ENCODE data around the gene NADSYN1.

NADSYN1 gene

DNA sequence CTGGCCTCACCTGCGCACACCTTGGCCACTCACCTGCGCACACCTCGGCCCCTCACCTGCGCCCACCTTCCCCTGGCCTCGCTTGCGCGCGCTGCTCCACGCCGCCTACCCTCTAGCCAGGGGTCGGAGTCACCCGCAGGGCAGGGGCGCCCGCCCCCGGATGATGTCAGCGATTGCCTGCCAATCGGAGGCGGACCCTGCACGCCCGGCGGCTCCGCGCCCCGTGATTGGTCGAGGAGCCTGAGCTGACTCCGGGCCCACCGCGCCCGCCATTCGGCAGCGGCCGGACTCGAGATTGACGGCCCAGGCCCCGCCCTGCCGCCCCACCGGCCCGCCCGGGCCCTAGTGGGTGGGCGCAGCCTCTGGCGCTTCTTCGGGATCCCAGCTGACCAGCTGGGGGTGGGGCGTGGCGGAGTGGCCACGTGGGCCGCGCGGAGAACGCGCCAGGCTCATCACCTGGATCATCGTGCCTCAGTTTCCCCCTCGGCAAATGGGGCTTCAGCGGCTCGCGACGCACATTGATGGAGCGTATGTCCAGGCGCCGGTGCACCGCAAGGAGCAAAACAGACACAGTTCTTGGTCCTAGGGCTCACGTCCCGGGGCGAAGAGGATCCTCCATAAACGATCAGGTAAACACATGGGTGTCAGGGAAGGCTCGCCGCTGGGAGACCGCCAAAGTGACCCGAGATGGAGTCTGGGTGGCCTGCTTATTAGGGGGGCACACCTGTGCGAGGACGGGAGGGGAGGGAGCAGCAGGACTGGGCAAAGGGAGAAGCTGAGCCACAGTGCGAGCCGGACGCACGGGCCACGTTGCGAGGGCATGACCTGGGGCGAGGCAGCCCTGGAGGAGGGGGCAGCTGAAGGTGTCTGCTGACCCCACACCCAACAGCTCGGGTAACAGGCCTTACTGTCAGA lies 4.5 kb upstream of the NADSYN1 start, which contains the start of gene DHCR7:
DHCR7 (minus strand) TSS at position 137 of the 915 bp plus-strand sequence. CDS start 3,441 bp downstream, outside the sequence.
- Histone ChIP-seq H3K9ac (ENCODE audit: low read length) (peak within 1 kb of the TSS; percentile 69), H3K4me3 (ENCODE audit: low read length) (peak within 1 kb of the TSS; percentile 89), H3K4me1 (ENCODE audit: control insufficient read depth, insufficient read depth, low read length) (no peaks in the 10 kb centered on the region), H3K36me3 (ENCODE audit: control insufficient read depth, insufficient read depth, low read length) (peaks cover 3% of the 10 kb centered on the region), H3K27ac (ENCODE audit: low read depth, low read length) (no peak within 1 kb of the TSS), H3K27me3 (ENCODE audit: control insufficient read depth, insufficient read depth, low read length) (no peaks in the 10 kb centered on the region)

DNA sequence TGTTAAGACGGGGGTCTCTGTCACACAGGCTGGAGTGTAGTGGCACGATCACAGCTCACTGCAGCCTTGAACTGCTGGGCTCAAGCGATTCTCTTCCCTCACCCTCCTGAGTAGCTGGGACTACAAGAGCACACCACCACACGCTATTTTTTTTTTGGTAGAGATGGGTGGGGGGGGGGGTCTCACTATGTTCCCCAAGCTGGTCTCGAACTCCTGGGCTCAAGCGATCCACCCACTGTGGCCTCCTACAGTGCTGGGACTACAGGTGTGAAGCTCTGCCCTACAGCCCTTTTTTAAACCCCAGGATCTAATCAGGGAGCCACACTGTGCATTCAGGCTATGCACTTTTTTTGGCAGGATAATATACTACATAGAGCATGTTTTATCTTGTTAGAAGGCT lies 3.4 kb upstream of the NADSYN1 start:
- Histone ChIP-seq H3K4me3 (ENCODE audit: low read length) (peak overlapping the region; percentile 89), H3K4me1 (ENCODE audit: control insufficient read depth, insufficient read depth, low read length) (peaks cover 3% of the 10 kb centered on the region), H3K36me3 (ENCODE audit: control insufficient read depth, insufficient read depth, low read length) (no peaks in the 10 kb centered on the region), H3K27ac (ENCODE audit: low read depth, low read length) (no peak overlapping the region), H3K27me3 (ENCODE audit: control insufficient read depth, insufficient read depth, low read length) (no peaks in the 10 kb centered on the region), H3K9ac (ENCODE audit: low read length) (no peak overlapping the region)

DNA sequence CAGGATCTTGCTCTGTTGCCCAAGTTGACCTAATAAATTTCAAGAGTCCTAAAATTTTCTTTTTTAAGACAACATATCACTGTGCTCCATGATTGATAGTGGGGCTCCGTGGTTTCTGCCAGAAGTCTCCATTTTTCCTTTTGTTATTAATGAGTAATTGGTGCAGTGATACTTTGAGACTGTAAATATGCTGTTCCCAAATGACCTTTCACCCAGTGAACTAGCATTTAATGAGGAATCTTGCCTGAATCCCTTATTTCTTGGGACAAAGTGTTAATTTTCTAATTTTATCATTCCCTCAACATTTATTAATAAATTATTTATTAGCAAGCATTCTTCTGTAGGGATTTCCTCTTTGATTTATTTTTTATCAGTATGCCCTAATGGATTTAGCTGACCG lies 2.5 kb upstream of the NADSYN1 start:
- peaks cover 3% of the 10 kb centered on the region for H3K36me3 ChIP-seq (ENCODE audit: control insufficient read depth, insufficient read depth, low read length)
- H3K4me3 ChIP-seq (ENCODE audit: low read length), result no peak overlapping the region
- H3K27me3 ChIP-seq (ENCODE audit: control insufficient read depth, insufficient read depth, low read length), result no peaks in the 10 kb centered on the region
- no peak overlapping the region for H3K9ac ChIP-seq (ENCODE audit: low read length)
- H3K27ac ChIP-seq (ENCODE audit: low read depth, low read length), result no peak overlapping the region
- H3K4me1 ChIP-seq (ENCODE audit: control insufficient read depth, insufficient read depth, low read length), result peaks cover 3% of the 10 kb centered on the region

DNA sequence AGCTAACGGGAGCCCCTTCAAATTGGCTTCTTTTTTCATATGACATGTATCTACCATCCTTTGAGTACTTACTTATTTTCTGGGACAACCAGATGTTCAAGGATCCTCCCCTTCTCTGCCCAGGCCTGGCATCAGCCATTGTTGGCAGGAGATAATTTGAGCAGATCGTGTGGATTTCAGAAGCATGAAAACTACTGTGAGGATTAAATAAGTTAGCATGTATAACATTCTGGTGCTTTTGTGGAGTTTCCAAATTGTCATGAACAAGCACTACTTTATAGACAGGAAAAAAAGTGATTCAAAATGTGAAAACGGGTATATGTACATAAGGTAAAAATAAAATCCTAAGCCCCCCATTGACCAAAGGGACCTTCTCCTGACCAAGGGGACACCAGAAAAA lies 2.1 kb upstream of the NADSYN1 start:
- H3K4me1 ChIP-seq (ENCODE audit: control insufficient read depth, insufficient read depth, low read length), result peaks cover 3% of the 10 kb centered on the region

DNA sequence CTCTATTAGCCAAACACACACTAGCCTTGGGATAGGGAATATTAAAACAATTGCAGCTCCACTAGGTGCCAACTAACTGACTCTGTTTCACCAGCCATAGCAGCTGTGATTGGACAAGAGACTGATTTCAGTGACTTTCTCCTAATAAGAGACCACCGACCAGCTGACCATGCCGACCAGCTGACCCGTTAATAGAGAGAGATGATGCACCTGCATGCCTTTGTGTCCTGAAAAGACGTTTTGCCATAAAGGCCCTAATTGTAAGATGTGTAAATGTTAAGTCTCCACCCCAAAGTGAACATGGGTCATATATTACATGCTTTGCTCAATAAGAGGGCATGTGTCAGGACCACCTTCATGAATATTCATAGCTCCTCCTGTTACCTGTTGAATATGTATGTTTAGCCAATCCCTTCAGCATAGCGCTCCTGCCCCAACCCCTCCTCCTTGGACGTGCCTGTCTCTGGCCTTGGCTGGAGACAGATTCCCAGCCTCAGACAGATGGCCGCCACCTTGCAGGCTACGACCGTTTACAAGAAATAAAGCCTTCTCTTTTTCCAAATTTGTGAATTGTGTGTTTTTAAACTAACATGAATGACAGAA lies 1.3 kb upstream of the NADSYN1 start:
- no peak overlapping the region for H3K27ac ChIP-seq (ENCODE audit: low read depth, low read length)
- H3K9ac ChIP-seq (ENCODE audit: low read length), result no peak overlapping the region
- H3K36me3 ChIP-seq (ENCODE audit: control insufficient read depth, insufficient read depth, low read length), result peaks cover 5% of the 10 kb centered on the region
- H3K4me1 ChIP-seq (ENCODE audit: control insufficient read depth, insufficient read depth, low read length), result peaks cover 3% of the 10 kb centered on the region
- peak overlapping the region; percentile 91 for H3K4me3 ChIP-seq (ENCODE audit: low read length)
- no peaks in the 10 kb centered on the region for H3K27me3 ChIP-seq (ENCODE audit: control insufficient read depth, insufficient read depth, low read length)

More for the DNA sequence above, 2.1 kb upstream of the NADSYN1 start:
- Histone ChIP-seq H3K9ac (ENCODE audit: low read length) (no peak overlapping the region), H3K27me3 (ENCODE audit: control insufficient read depth, insufficient read depth, low read length) (no peaks in the 10 kb centered on the region), H3K27ac (ENCODE audit: low read depth, low read length) (no peak overlapping the region), H3K4me3 (ENCODE audit: low read length) (no peak overlapping the region), H3K36me3 (ENCODE audit: control insufficient read depth, insufficient read depth, low read length) (peaks cover 3% of the 10 kb centered on the region)

DNA sequence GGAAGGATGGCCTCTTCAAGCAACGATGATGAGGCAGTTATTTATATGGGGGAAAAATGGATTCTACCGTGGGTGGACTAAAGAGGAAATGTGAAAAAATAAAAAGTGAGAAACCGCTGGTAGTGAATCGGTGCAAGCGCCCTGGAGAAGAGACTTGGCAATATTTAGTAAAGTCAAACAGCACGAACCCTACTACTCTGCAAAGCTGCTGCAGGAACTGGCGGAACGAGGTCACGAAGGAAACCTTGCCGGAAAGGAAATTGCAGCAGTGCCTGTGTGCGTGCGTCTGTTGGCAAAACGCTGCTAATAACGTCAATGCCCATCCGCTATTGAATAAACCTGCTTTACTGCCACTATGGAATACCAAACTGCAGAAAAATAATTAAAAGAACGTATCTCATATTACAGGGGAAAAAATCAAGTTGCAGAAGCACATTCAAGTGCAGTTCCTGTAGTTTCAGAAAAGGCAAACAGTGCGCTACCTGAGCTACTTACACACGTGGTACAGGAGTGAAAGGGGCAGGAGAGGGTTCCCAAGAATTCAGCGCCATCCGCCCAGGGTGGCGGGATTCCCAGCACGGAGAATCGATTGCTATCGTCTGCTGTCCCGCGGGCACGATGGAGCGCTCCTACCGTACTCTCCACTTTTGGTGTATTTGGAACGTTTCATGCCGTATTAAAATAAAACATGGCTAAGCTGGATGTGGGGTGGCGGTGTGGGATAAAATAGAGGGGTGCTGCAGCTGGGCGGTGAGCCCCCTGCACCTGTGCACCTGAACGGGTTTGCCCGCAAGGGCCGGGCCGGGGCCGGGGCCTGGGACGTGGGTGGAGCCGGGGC lies 585 bp upstream of the NADSYN1 start:
- peaks cover 3% of the 10 kb centered on the region for H3K4me1 ChIP-seq (ENCODE audit: control insufficient read depth, insufficient read depth, low read length)
- peak overlapping the region; percentile 64 for H3K9ac ChIP-seq (ENCODE audit: low read length)
- peak overlapping the region; percentile 51 for H3K27ac ChIP-seq (ENCODE audit: low read depth, low read length)
- peaks cover 9% of the 10 kb centered on the region for H3K36me3 ChIP-seq (ENCODE audit: control insufficient read depth, insufficient read depth, low read length)
- peak overlapping the region; percentile 91 for H3K4me3 ChIP-seq (ENCODE audit: low read length)
- H3K27me3 ChIP-seq (ENCODE audit: control insufficient read depth, insufficient read depth, low read length), result no peaks in the 10 kb centered on the region

DNA sequence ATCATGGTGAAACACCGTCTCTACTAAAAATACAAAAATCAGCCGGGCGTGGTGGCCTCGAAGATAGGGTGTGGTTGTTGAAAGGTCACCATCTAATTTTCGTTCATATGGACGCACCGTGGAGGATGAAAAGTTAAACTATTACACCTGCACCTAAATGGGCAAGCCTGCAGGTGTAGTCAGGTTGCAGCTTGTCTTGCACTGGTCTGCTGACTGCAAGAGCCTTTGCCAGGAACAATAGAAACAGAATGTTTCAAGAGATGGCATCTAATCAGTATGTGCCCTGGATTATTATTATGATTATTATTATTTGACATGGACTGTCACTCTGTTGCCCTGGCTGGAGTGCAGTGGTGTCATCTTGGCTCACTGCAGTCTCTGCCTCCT lies 908 bp downstream of the NADSYN1 start:
- H3K36me3 ChIP-seq (ENCODE audit: control insufficient read depth, insufficient read depth, low read length), result peaks cover 21% of the 10 kb centered on the region
- H3K4me1 ChIP-seq (ENCODE audit: control insufficient read depth, insufficient read depth, low read length), result peaks cover 3% of the 10 kb centered on the region
- no peak overlapping the region for H3K27ac ChIP-seq (ENCODE audit: low read depth, low read length)
- H3K9ac ChIP-seq (ENCODE audit: low read length), result no peak overlapping the region
- H3K4me3 ChIP-seq (ENCODE audit: low read length), result peak overlapping the region; percentile 88
- no peaks in the 10 kb centered on the region for H3K27me3 ChIP-seq (ENCODE audit: control insufficient read depth, insufficient read depth, low read length)

DNA sequence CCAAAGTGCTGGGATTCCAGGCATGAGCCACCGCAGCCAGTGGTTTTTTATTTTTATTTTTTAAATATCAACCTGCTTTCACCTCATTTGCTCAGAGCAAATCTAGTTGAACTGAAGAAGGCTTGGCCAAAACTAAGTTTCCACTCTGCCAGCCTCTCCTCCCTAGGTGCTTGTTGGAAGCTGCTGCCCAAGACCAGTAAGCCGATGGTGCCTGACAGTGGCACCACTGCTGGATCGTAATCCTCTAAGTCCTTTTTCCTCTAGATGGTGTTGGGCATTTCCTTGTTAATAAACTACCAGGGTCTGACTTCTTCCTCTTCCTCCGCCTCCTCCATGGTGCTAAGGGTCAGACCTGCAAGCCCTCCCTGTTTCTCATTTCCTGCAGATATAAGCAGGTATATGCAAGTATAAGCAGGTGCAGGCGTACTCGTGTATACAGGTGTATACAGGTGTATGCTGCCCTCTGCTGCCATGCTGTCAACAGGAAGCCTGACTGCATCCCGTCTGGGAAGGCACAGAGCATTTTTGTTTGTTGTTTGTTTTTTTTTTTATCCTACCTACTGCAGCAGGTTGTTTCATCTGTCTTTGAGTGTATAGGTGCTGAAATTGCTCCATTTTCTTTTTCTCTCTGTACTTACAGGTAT lies 1.6 kb downstream of the NADSYN1 start:
- H3K4me1 ChIP-seq (ENCODE audit: control insufficient read depth, insufficient read depth, low read length), result peaks cover 3% of the 10 kb centered on the region
- no peak overlapping the region for H3K27ac ChIP-seq (ENCODE audit: low read depth, low read length)
- H3K9ac ChIP-seq (ENCODE audit: low read length), result no peak overlapping the region
- H3K36me3 ChIP-seq (ENCODE audit: control insufficient read depth, insufficient read depth, low read length), result peaks cover 28% of the 10 kb centered on the region
- H3K4me3 ChIP-seq (ENCODE audit: low read length), result no peak overlapping the region
- no peaks in the 10 kb centered on the region for H3K27me3 ChIP-seq (ENCODE audit: control insufficient read depth, insufficient read depth, low read length)

DNA sequence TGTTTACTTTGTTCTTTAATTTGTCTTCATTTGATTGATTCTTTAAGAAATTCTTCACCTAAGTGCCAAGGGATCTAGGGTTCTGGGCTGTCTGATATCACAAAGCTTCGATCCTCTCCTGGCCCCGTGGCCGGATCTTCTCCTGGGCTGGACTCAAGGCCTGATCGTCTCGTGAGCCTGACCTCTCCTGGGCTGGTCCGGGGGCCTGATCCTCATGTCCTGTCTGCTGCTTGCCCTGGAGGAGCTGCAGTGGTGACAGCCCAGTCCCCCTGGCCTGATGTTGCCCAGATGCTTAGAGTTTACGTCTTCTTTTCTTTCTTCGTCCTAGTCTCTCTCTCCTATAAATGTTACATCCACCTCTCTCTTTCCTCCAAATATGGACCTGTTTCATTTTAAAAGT lies 3.3 kb downstream of the NADSYN1 start:
- Histone ChIP-seq H3K36me3 (ENCODE audit: control insufficient read depth, insufficient read depth, low read length) (peaks cover 28% of the 10 kb centered on the region), H3K4me1 (ENCODE audit: control insufficient read depth, insufficient read depth, low read length) (peaks cover 3% of the 10 kb centered on the region), H3K27me3 (ENCODE audit: control insufficient read depth, insufficient read depth, low read length) (no peaks in the 10 kb centered on the region), H3K4me3 (ENCODE audit: low read length) (no peak overlapping the region), H3K9ac (ENCODE audit: low read length) (no peak overlapping the region), H3K27ac (ENCODE audit: low read depth, low read length) (no peak overlapping the region)

DNA sequence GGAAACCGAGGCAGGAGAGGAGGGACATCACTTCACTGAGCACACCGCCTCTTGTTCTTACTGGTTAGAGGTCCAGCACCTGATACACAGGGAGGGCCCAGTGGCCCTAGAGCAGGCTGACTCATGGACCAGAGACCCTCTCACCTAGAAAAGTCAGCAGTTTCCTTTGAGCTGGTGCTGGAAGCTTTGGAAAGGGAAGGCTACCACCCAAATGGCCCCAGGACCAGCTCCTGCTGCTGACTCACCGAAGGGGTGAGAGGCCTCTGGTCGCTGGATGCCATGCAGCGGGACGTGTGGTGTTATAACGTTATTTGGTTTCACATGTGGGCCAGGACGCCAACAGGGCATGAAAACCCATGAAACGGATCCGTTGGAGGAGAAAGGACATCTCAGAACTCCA lies 3.8 kb downstream of the NADSYN1 start:
- peaks cover 28% of the 10 kb centered on the region for H3K36me3 ChIP-seq (ENCODE audit: control insufficient read depth, insufficient read depth, low read length)

DNA sequence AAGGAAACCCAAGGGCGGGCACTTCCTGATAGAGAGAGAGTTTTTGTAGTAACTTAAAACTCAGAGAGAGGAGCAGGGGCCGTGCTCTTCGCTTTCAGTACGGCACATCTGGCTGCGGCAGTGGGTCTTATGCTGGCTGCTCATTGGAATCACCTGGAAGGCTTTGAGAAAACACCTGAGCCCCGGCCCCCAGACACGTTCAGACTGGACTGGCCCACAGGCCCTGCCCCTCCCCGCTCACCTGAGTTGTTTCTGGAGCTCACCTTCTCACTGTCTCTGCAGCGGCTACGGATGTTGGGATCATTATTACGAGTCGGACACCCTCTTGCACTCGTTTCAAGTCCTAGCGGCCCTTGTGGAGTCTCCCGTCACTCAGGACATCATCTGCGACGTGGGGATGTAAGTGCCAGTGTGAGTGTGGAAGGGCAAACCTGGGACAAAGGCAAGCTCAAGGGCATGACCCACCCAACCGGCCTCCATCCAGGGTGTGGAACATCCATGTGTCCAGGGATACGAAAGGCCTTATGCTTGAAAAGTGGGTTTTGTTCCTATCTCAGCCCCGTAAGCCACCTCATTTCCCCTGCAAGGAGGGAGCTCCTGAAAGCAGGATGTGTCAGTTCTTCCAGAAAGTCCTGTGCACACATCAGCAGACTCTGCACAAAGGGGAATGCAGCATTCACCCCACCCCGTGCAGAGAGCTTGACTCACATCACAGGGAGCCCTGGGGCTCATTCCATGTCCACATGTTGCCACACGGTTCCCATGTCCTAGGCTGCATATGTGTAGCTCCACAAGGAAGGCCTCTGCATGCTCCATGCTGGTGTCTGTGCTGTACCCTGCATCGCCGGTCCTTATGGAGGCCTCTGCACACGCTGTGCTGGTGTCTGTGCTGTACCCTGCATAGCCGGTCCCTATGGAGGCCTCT lies 5.4 kb downstream of the NADSYN1 start:
- no peak overlapping the region for H3K9ac ChIP-seq (ENCODE audit: low read length)
- H3K27me3 ChIP-seq (ENCODE audit: control insufficient read depth, insufficient read depth, low read length), result no peaks in the 10 kb centered on the region
- no peak overlapping the region for H3K27ac ChIP-seq (ENCODE audit: low read depth, low read length)
- H3K36me3 ChIP-seq (ENCODE audit: control insufficient read depth, insufficient read depth, low read length), result peaks cover 28% of the 10 kb centered on the region
- H3K4me3 ChIP-seq (ENCODE audit: low read length), result no peak overlapping the region
- H3K4me1 ChIP-seq (ENCODE audit: control insufficient read depth, insufficient read depth, low read length), result peaks cover 3% of the 10 kb centered on the region

More for the DNA sequence above, 3.8 kb downstream of the NADSYN1 start:
- Histone ChIP-seq H3K27ac (ENCODE audit: low read depth, low read length) (no peak overlapping the region), H3K9ac (ENCODE audit: low read length) (no peak overlapping the region), H3K4me3 (ENCODE audit: low read length) (no peak overlapping the region), H3K27me3 (ENCODE audit: control insufficient read depth, insufficient read depth, low read length) (no peaks in the 10 kb centered on the region), H3K4me1 (ENCODE audit: control insufficient read depth, insufficient read depth, low read length) (peaks cover 3% of the 10 kb centered on the region)

Measured in rectal smooth muscle tissue (tissue), 1 donor.